Adipocyte (in vitro differentiated cells): ENCODE measurements around the gene WDFY4.

Source experiments
- DNase-seq: peaks from one replicate; pipeline ENCODE4 v3.0.0-alpha.2; 2015; ENCODE audit warnings: low read depth
- H3K27me3 ChIP-seq: replicated peaks from 2 replicates; pipeline ENCODE4 v1.7.0; 2013; ENCODE audit warnings: mild to moderate bottlenecking, low read length, moderate library complexity; ENCODE audit not compliant: control insufficient read depth, insufficient read depth
- H3K36me3 ChIP-seq: 2 replicates; pipeline ENCODE4 v1.7.0; 2013; ENCODE audit warnings: low read length, mild to moderate bottlenecking, moderate library complexity; ENCODE audit not compliant: control insufficient read depth, insufficient read depth, severe bottlenecking
- H3K4me1 ChIP-seq: 2 replicates; pipeline ENCODE4 v1.7.0; 2013; ENCODE audit warnings: mild to moderate bottlenecking, low read length, moderate library complexity; ENCODE audit not compliant: control insufficient read depth, insufficient read depth
- H3K4me3 ChIP-seq: 2 replicates; pipeline ENCODE4 v1.7.0; 2013; ENCODE audit warnings: mild to moderate bottlenecking, low read length, moderate library complexity
- H3K9ac ChIP-seq: 2 replicates; pipeline ENCODE4 v1.7.0; 2013; ENCODE audit warnings: mild to moderate bottlenecking, low read length, moderate library complexity
- H3K9me3 ChIP-seq: 2 replicates; pipeline ENCODE4 v1.7.0; 2013; ENCODE audit warnings: mild to moderate bottlenecking, low read length, moderate library complexity; ENCODE audit not compliant: control insufficient read depth

The WDFY4 gene

GRCh38 chr10:48769706-48770435, 85.2 kb downstream of the WDFY4 start:
- H3K4me1 ChIP-seq, result no peaks in the 10 kb centered on the region
- DNase-seq, result no peak
- no peaks in the 10 kb centered on the region for H3K9me3 ChIP-seq
- H3K4me3 ChIP-seq, result no peak overlapping the region
- no peaks in the 10 kb centered on the region for H3K36me3 ChIP-seq
- peaks cover 35% of the 10 kb centered on the region for H3K27me3 ChIP-seq
- H3K9ac ChIP-seq, result no peak overlapping the region

DNA sequence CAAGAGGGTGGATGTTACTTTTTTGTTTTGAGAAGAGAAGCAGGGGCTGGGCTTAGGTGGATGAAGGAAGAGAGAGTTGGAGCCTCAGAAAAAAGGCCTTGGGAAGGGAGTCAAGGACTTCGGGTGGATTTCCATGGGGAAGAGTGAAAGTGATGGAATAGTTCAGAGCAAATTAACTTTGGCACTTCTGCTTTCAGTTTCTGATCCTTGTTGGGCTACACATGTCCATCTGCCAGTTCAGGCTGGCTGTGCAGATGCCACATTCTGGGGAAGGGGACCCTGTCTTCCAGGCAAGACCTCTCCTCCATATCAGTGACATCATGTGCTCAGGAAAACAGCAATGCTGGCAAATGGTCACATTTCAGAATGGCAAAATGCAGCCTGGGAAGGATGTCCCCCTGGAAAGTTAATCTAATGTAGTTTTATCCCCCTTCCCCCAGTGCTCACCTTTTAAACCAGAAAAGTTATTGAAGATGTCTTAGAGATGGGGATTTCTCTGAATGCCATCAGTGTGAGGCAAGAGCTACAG, 86.0 kb downstream of the WDFY4 start:
- no peak overlapping the region for H3K4me3 ChIP-seq
- no peak for DNase-seq
- H3K9me3 ChIP-seq, result no peaks in the 10 kb centered on the region
- H3K9ac ChIP-seq, result no peak overlapping the region
- H3K4me1 ChIP-seq, result no peaks in the 10 kb centered on the region
- peaks cover 29% of the 10 kb centered on the region for H3K27me3 ChIP-seq
- no peaks in the 10 kb centered on the region for H3K36me3 ChIP-seq

DNA sequence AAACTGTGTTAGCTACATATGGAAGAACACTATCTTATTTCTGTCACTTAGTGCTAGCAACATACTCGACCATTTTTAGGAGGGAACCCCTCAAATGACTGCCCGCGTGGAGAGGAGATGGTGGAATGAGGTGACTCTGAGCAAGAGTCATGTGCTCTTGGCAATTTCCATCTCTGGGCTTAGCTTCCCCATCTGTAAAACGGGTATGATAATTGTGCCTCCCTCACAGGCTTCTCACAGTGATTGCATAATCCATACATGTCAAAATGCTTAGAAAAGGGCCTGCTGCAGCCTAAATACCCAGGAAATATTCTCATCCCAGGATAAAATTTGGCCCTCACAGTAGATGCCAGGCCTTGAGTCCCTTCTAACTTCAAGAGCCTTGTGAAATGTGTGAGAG, 86.6 kb downstream of the WDFY4 start:
- H3K36me3 ChIP-seq, result no peaks in the 10 kb centered on the region
- no peak overlapping the region for H3K9ac ChIP-seq
- DNase-seq, result no peak
- no peaks in the 10 kb centered on the region for H3K4me1 ChIP-seq
- H3K27me3 ChIP-seq, result peaks cover 29% of the 10 kb centered on the region
- no peak overlapping the region for H3K4me3 ChIP-seq
- H3K9me3 ChIP-seq, result no peaks in the 10 kb centered on the region

GRCh38 chr10:48772059-48772458, 87.4 kb downstream of the WDFY4 start:
- peaks cover 28% of the 10 kb centered on the region for H3K27me3 ChIP-seq
- H3K4me3 ChIP-seq, result no peak overlapping the region
- DNase-seq, result no peak
- no peaks in the 10 kb centered on the region for H3K36me3 ChIP-seq
- no peaks in the 10 kb centered on the region for H3K4me1 ChIP-seq
- H3K9ac ChIP-seq, result no peak overlapping the region
- no peaks in the 10 kb centered on the region for H3K9me3 ChIP-seq

DNA sequence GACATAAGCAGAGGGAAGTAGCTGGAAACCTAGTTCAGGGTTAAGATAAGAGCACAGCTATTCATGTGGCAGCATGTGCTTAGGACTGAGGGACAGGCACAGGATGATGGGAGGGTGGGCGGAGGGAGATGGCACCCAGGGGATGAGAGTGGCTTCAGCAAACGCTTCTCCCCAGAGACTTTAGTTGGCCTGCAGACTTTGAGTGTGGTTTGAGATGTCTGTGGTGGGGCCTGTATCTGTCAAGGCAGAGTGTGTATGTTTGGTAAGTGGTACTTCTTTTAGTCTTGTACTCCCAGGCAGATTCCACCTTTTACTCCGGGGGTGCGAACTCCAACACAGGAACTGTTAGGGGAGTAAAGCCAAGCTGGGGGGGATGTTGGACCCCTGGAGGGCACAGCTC, 88.9 kb downstream of the WDFY4 start:
- Histone ChIP-seq H3K9me3 (no peaks in the 10 kb centered on the region), H3K27me3 (peaks cover 19% of the 10 kb centered on the region), H3K4me1 (no peaks in the 10 kb centered on the region), H3K9ac (no peak overlapping the region), H3K36me3 (no peaks in the 10 kb centered on the region), H3K4me3 (no peak overlapping the region)
- DNase-seq, result no peak

- Histone ChIP-seq H3K4me1 (no peaks in the 10 kb centered on the region), H3K36me3 (no peaks in the 10 kb centered on the region), H3K4me3 (no peak overlapping the region), H3K27me3 (peaks cover 14% of the 10 kb centered on the region), H3K9me3 (no peaks in the 10 kb centered on the region), H3K9ac (no peak overlapping the region)
- DNase-seq, result no peak
Observed at GRCh38 chr10:48774416-48775205, 89.9 kb downstream of the WDFY4 start.

GRCh38 chr10:48775206-48775517, 90.5 kb downstream of the WDFY4 start:
- DNase-seq, result no peak

DNA sequence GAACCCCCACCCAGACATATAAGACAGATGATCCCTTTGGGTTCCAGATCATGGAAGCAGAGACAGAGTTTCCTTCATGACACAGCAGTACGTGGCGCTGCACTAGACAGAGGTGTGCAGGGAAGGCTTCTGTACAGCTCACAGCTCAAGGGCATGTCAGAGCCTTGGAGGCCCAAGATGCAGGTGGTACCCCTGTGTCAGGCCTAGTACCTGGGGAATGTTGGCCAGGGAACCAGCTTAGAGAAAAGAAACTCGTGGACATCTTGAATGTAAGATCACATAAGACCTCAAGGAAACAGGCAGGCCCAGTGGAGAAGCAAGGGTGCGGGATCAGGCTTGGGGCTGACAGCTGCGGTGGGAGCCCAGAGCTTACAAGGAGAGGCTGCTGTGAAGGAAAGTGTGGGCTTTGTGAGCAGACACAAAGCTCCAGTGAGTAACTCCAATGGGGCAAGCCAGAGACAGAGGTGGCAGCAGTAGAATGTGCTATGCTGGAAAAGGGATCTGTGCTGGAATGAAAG, 91.4 kb downstream of the WDFY4 start:
- H3K36me3 ChIP-seq, result no peaks in the 10 kb centered on the region
- peaks cover 14% of the 10 kb centered on the region for H3K27me3 ChIP-seq
- no peak for DNase-seq
- H3K9me3 ChIP-seq, result no peaks in the 10 kb centered on the region
- H3K4me3 ChIP-seq, result no peak overlapping the region
- no peaks in the 10 kb centered on the region for H3K4me1 ChIP-seq
- H3K9ac ChIP-seq, result no peak overlapping the region

More at GRCh38 chr10:48775206-48775517, 90.5 kb downstream of the WDFY4 start:
- H3K27me3 ChIP-seq, result peaks cover 14% of the 10 kb centered on the region
- H3K9me3 ChIP-seq, result no peaks in the 10 kb centered on the region
- H3K9ac ChIP-seq, result no peak overlapping the region
- H3K4me3 ChIP-seq, result no peak overlapping the region
- no peaks in the 10 kb centered on the region for H3K36me3 ChIP-seq
- no peaks in the 10 kb centered on the region for H3K4me1 ChIP-seq

DNA sequence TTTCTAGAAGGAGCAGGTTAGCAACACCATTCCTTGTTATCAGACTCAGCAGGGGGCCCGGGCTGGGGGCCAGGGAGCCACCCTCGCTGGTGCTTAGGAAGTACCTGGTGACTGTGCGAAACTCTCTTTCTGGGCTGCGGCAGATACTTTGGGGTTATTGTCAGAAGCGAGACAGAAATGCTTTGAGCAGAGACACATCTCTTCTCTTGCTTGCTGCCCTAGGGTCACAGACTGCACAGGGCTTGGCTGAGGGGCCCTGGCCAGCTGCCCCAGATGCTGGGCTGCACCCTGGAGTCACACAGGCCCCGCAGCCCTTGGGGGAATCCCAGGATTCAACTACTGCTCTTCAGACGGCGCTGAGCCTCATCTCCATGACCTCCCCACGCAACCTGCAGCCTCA, 91.9 kb downstream of the WDFY4 start:
- peaks cover 14% of the 10 kb centered on the region for H3K27me3 ChIP-seq
- no peaks in the 10 kb centered on the region for H3K9me3 ChIP-seq
- H3K4me1 ChIP-seq, result no peaks in the 10 kb centered on the region
- no peak overlapping the region for H3K4me3 ChIP-seq
- no peak for DNase-seq
- no peak overlapping the region for H3K9ac ChIP-seq
- H3K36me3 ChIP-seq, result no peaks in the 10 kb centered on the region

GRCh38 chr10:48777110-48777509, 92.4 kb downstream of the WDFY4 start:
- no peaks in the 10 kb centered on the region for H3K36me3 ChIP-seq
- H3K9ac ChIP-seq, result no peak overlapping the region
- DNase-seq, result no peak
- H3K9me3 ChIP-seq, result no peaks in the 10 kb centered on the region
- H3K4me3 ChIP-seq, result no peak overlapping the region
- no peaks in the 10 kb centered on the region for H3K4me1 ChIP-seq
- peaks cover 14% of the 10 kb centered on the region for H3K27me3 ChIP-seq

GRCh38 chr10:48778193-48778857, 93.7 kb downstream of the WDFY4 start:
- Histone ChIP-seq H3K4me3 (no peak overlapping the region), H3K36me3 (no peaks in the 10 kb centered on the region), H3K4me1 (no peaks in the 10 kb centered on the region), H3K27me3 (peaks cover 19% of the 10 kb centered on the region), H3K9ac (no peak overlapping the region), H3K9me3 (no peaks in the 10 kb centered on the region)
- no peak for DNase-seq
